ENCODE measurements around the gene KCNQ4. TPM values are rescaled to one million over a fixed set of nuclear protein-coding genes. Genes with fewer than 3 reads are reported as not detected.

KCNQ4 gene
- total RNA-seq, 1 experiment from 2014 or later: 0.63 TPM

DNA sequence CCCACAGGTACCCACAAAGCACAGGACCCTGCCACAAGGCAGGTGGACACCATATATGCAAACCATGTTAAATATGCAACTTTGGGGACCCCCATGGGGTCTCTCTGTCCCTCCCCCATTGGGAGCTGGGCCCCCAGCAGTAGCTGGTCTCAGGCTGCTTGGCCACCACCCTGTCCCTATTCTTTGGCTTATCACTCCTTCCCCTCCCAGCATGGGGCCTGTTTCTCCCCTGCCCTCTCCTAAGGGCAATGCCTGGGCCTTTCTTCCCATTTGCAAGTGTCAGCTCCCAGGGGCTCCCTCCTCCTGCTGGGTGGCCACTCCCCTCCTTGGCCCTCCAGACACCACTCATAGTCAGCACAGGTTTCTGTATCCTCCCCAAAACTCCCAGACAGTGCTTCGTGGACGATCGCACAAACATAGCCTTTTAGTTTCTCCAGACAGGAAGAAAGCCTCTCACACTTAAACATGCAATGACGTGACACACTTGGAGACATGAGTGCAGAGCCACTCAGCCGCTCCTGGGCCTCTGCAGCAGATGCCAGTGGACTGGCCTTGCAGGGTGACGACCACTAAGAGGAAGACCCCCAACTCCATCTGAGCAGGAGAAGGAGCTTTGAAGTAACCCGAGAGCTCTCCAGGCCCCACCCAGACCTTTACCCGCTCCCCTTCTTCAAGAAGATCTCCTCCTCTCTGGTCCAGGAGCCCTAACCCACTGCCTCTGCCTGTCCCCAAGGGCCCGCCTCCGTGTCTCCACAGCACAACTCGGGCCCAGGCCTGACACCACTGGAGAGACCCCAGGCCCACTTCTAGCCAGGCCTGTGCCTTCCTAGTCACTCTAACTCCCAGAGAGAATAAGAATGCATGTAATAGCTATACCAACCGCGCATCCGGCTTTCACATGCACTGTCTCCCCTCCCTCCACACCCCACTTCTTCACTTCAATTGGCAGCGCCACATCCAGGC lies 55.7 kb downstream of the KCNQ4 start:
- no peak for DNase-seq (ENCODE audit: low read depth)

DNA sequence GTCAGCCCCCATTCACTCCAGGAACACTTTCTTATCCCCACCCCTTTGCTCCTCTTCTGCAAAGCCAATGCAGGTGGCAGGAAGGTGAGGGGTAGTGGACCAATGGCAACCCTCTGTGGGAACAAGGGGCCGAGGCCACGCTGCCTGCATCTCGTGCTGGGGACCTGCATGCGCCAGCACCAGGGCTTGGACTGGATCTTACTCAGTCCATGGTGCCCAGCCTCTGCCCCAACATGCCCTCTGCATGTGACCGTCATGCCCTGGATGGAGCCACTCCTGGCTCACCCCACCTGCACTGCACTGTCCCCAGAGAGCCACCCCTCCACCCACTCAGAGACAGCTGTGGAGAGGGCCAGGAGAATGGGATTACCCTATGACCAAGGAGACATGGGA lies 56.4 kb downstream of the KCNQ4 start:
- DNase-seq (ENCODE audit: low read depth): no peak

- DNase-seq (ENCODE audit: low read depth): no peak
These were observed 57.1 kb downstream of the KCNQ4 start for GRCh38 chr1:40840526-40841323.

DNA sequence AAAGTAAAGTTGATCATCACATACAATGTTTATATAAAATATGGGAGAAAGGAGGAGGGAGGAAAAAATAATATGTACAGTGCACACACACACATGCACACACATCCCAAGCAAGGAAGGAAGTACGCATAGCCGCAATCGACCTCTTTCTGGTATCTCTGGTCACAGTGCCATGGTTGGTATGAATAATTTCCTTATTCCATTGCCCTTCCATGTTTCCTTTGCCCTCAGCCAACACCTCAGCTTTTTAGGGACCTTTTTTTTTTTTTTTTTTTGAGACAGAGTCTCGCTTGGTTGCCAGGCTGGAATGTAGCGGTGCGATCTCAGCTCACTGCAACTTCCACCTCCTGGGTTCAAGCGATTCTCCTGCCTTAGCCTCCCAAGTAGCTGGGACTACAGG lies 58.0 kb downstream of the KCNQ4 start:
- DNase-seq (ENCODE audit: low read depth): no peak

- no peak for DNase-seq (ENCODE audit: low read depth)
These were observed 58.6 kb downstream of the KCNQ4 start for GRCh38 chr1:40842207-40842606.

DNA sequence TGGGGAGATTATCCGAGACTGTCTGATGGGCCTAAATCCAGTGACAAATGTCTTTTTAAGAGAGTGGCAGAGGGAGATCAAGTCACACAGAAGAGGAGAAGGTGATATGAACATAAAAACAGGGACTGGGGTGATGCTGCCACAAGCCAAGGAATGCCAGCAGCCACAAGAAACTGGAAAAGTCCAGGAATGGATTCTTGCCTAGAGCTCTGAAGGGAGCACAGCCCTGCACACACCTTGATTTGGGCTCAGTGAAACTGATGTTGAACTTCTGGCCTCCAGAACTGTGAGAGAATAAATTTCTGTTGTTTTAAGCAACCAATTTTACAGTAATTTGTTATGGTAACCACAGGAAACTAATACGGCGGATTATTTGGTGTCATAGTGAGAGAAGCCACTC lies 59.1 kb downstream of the KCNQ4 start:
- DNase-seq (ENCODE audit: low read depth): no peak

- DNase-seq (ENCODE audit: low read depth): no peak
These were observed 60.5 kb downstream of the KCNQ4 start for GRCh38 chr1:40844079-40844478.

DNA sequence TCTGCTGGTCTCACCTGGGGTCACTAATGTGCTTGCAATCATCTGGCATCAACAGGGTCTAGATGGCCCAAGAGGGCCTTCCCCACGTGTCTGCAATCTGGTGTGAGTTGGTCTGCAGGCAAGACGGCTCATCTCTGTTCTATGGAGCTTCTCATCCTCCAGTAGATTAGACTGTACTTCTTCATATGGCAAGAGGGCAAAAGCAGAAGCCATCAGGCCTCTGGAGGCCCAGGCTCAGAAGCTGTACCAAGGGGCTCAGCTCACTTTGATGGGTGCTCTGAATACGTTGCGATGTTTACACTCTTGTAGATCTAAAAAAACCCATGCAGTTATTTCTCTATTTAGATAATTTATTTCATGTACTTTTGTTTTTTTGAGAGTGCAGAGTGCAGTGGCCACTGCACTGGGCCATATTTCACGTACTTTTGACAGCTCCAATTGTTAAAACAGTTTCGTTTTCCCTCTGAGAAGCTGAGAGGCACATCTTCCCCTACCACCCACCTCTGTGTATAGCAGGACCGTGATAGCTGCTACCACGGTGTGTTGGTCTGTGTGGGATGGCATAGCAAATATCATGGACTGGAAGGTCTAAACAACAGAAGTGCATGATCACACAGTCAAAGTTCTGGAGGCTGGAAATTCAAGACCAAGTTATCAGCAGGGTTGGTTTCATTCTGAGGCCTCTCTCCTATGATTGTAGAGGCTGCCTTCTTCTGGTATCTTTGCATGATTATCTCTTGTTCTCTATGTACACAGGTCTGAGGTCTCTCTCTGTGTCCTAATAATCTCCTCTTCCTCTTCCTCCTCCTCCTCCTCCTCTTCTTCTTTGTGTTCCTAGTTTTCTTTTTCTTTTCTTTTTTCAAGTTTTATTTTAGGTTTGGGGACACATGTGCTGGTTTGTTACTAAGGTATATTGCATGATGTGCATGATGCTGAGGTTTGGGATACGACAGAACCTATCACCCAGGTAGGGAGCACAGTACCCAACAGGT lies 61.6 kb downstream of the KCNQ4 start:
- no peak for DNase-seq (ENCODE audit: low read depth)

- no peak for DNase-seq (ENCODE audit: low read depth)
These were observed 62.3 kb downstream of the KCNQ4 start for GRCh38 chr1:40845895-40846294.

GRCh38 chr1:40847023-40847745 lies 63.6 kb downstream of the KCNQ4 start:
- DNase-seq (ENCODE audit: low read depth): no peak

- peak; percentile 52 for DNase-seq (ENCODE audit: low read depth)
These were observed 65.1 kb downstream of the KCNQ4 start for GRCh38 chr1:40848530-40849189.

DNA sequence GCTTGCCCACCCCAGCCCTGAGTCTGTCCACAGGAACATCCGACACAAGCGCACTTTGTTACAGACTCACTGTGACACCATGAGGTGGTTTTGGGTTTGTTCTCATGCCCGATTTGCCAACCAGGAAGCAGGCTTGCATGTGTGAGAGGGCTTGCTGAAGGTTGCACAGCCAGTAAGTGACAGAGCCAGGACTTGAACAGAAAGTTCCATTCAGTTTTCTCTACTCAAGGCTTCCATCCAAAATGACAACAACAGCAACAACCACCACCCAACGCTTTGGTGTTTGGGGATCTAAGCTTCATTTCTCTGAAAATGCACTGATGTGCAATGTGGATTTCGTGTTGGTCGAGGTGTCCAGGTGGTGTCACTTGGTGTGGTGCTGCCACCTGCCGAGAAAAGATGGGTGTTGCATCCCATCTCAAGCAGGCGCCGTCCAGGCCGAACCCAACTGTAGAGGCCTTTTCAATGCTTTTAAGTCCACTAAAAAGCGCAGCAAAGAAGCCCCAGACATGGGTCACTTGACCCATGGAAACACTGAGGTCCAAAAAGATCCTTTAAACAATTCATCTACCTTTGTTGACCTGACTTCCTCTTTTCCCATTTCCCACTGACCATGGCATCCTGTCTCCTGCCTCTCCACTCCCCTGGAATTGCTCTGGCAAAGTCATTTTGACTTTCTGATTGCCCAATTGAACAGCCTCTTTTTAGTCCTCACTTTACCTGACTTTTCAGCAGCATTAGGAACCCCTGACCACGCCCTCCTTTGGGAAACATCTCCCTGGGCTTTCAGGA lies 66.4 kb downstream of the KCNQ4 start:
- DNase-seq (ENCODE audit: low read depth): peak; percentile 47

- no peak for DNase-seq (ENCODE audit: low read depth)
These were observed 68.1 kb downstream of the KCNQ4 start for GRCh38 chr1:40851643-40852042.

DNA sequence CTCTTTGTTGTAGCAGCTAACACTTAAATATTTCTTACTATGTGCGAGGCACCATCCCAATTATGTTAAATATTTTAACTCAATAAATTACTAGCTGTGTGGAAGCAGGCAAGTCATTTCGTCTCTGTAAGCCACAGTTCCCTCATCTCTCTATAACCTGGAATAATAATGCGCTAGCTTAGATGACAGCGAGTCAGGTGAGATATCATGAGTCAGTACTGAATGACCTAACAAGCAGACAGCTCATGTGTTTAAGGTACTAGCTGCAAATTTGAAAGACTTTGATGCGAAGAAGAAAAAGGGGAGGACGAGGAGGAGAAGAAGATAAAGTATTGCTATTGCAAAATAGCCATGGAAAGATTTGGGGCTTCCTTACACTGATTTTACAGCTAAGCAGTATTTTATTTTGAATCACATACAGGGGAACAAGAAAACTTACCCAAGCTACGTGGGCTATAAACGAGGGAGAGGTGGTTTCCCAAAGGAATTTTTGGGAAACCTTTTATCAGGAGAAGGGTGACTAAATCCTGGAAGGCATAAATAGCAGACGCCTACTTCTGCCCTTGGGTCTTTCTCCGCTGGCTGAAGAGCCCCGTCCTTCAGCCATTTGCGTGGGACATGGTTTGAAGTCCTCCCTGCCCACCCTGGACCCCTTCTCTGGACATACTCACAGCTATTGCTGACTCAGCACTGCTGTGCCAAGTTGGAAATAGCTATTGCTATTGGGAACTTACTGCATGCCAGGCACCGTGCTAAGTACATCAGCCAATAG lies 69.7 kb downstream of the KCNQ4 start:
- no peak for DNase-seq (ENCODE audit: low read depth)

DNA sequence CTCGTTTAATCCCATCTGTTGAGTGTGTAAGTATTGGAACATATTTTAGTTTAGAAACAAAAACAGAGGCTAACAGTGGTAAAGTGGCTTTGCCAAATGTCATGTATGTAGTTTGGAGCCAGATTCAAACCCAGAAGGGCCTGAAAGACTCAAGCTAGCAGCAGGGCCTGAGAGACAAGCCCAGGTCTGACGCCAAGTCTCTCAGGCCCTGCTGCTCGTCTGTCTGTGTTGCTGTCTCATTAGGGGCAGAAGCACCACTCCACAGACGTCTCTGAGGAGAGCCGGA lies 70.2 kb downstream of the KCNQ4 start:
- no peak for DNase-seq (ENCODE audit: low read depth)

DNA sequence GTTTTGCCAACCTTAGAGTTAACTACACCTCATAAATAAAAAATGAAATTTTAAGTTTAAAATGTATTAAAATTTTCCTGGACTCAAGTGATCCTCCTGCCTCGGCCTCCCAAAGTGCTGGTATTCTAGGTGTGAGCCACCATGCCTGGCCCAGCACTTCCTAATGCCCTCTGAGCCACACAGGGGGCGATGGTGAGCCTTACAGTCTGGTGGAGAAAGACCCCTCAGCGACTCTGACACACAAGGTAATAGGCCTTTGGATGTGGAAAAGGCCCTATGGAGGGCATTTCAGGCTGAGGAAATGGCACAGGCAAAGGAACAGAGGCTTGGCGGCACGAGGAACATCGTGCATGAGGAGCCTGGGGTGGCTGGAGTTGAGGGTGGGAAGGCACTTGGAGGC lies 71.9 kb downstream of the KCNQ4 start:
- DNase-seq (ENCODE audit: low read depth): no peak

GRCh38 chr1:40856116-40856515 lies 72.5 kb downstream of the KCNQ4 start:
- DNase-seq (ENCODE audit: low read depth): no peak

DNA sequence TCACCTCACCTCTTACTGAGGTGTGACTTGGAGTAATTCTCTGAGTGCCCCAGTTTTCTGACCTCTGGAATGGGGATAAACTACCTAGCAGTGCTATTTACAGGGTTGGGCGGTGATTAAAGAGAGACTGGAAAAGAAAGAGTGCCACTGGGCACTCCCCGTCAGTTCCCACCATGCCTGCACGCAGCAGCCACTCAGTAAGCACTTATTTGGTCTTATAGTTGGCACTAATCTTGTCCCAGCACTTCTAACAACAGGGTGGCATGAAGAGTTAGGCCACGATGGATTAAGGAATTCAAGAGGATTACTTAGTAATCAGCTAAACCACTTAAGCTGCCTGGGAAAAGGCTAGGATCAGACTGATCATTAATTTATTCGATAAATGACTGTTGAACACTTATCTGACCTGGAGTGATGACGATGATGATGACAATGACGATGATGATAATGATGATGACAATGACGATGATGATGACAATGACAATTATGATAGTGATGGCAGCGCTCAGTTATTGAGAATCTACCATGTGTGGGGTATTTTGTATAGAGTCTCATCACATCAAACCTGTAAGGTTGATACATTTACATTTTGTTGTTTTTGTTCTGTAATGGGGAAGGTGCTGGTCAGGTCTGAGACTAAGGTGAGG lies 73.2 kb downstream of the KCNQ4 start:
- no peak for DNase-seq (ENCODE audit: low read depth)

All from LHCN-M2 (cell line).